ENCODE measurements around the gene RRAS2.

The RRAS2 gene

GRCh38 chr11:14228356-14228755 lies 130.6 kb downstream of the RRAS2 start:
- H3K9me2 ChIP-seq (replicated peaks; ENCODE audit: insufficient read depth, low read length) = no peaks in the 10 kb centered on the region

More at GRCh38 chr11:14228356-14228755, 130.6 kb downstream of the RRAS2 start:
- TF ChIP-seq EZH2phosphoT487 (IDR thresholded peaks at IDR 0.05; ENCODE audit: low read length) = no peak
- no peak for TF ChIP-seq CTCF (IDR thresholded peaks at IDR 0.05; ENCODE audit: low read length)
- TF ChIP-seq EZH2 (optimal IDR thresholded peaks at IDR 0.05; ENCODE audit: low read depth, low read length) = no peak
- Histone ChIP-seq H3K79me2 (ENCODE audit: low read length) (no peaks in the 10 kb centered on the region), H3K27me3 (replicated peaks; ENCODE audit: insufficient read depth, low read length) (no peaks in the 10 kb centered on the region), H3K36me3 (replicated peaks; ENCODE audit: insufficient read depth, low read length) (no peaks in the 10 kb centered on the region), H3K4me3 (ENCODE audit: low read length) (no peak overlapping the region), H4K20me1 (ENCODE audit: insufficient read depth, low read length) (no peaks in the 10 kb centered on the region), H3F3A (ENCODE audit: insufficient read depth, low read length) (no peaks in the 10 kb centered on the region), H3K9ac (ENCODE audit: low read length) (no peak overlapping the region), H3K27ac (ENCODE audit: low read length) (no peak overlapping the region), H3K4me2 (ENCODE audit: low read depth, low read length) (no peak overlapping the region), H2AFZ (ENCODE audit: low read length) (no peak overlapping the region), H3K4me1 (ENCODE audit: low read length) (no peaks in the 10 kb centered on the region), H3K9me3 (replicated peaks; ENCODE audit: insufficient read depth, low read length) (no peaks in the 10 kb centered on the region)
- DNase-seq = no peak
